Amniotic epithelial cell (primary cell): ENCODE data around the gene CA12.

Source experiments
- DNase-seq: peaks from one replicate; pipeline ENCODE4 v3.0.0-alpha.2; 2010; ENCODE audit warnings: low read depth

CA12 gene

DNA sequence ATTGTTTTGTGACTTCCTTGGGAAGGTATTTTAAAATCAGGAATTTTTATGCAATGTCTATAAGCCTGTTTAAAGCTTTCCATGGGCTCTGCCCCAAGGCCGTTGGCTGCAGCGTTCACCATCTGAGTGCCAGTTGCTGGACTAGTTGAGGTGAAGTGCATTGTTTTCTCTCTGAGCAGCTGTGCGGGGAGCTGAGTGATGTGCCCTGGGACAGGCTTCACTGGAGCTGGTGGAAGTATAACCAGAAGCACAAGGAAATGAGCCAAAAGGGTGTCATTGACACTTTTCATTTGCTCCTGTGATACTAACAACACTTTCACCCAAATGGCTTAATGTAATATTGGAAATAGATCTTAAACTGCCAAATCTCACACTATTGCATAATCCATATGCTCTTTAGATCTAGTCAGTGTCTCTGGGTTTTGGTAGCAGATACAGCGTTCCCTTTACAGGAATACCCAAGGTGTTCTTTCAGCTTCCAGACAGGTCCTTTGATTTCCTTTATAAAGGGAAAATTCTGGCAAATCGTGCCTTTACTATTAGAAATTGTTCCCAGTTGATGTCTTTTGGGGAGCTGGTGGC is 75.1 kb downstream of the CA12 start:
- no peak for DNase-seq

DNA sequence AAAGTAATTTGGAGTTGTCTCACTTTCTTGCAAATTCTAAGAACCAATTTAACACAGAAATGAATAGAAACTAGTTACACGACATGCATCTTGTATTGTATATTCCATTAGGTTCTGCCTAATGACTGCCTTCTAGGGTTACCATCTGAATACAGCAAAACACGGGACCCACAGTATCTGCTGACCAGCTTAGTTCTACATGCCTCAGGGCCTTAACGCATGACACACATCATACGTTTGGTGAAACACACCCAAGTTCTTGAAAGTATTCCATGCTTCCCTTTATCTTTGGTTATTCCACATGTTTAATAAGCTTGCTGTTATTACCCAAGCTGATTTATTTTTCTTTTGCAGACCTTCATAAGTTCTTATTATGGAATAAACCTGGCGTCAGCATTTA is 76.4 kb downstream of the CA12 start:
- no peak for DNase-seq

DNA sequence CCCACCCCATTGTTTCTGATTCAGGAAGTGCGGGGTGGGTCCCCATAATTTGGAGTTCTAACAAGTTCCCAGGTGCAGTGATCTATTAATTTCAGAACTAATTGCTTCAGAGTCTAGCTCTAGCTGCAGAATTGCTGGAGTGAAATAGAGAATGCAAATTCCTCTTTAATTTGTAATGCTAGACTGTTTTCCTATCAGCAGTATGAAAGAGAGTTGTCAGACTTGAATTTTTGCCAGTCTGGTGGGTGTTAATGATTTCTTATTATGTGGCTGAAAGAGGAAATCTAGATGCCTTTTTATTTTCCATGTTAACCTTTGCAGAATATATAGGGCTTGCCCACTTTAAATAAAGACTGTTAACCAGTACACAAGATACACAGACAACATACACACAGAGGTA is 80.6 kb downstream of the CA12 start:
- DNase-seq, result no peak

DNA sequence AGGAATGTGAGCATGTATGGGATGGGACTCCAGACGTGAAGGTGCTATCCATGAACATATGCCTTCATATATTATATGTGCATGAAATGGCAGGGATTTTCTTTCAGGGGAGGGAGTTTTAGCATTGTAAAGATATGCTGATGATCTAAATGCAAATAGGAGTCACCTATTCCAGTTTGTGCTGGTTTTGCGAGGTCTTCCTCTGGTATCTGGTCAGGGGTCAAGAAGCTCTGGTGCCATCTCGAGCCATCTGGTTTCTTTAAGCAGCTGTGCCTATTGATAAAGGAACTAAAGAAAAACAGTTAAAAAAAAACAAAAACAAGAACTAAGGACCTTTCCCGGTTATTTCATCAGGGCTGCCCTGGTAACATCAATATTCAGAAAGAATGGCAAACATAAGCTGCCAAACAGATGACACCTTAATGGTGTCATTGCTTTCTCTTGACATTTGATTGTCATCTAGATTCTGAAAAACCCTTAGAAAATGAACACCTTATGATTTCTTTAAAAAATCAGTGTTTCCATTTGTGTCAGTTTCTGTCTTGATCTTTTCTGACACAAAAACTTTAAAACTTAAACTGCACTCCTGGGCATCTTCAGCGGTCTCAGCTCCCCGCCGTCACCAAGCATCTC is 81.6 kb downstream of the CA12 start:
- no peak for DNase-seq

DNA sequence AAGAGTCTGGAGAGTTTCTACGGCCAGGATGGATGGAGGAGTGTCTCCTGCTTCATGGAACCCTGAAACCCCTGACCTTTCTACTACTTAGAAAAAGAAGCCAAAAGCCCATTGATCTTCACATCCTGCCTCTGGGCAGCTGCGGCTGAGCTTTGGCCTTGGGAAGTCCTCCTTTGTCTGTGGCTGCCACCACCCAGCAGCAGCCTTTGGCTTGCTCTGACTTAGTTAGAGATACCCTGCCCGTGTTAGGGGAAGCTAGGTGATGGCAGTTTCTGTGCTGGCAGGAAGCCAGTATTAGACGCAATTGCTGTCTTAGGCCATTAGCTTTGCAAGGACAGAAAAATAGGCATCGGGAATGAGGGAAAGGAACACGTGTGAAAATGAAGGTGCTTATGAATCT is 85.5 kb downstream of the CA12 start:
- DNase-seq, result no peak

DNA sequence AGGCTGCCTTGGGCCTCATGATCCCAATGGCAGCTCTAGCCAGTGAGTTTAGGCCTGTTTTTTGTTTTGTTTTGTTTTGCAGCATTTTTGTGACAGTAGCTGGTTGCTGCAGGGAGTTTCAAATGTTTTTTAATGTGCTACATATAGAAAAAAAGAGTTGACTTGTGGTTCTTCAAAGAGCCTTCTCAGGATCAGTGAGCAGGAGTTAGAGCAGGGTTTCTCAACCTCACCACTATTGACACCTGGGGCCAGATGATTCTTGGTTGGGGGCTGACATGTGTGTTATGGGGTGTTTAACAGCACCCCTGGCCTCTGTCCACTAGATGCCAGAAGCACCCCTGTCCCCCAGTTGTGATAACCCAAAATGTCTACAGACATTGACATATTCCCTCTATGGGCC is 86.3 kb downstream of the CA12 start:
- DNase-seq, result no peak

DNA sequence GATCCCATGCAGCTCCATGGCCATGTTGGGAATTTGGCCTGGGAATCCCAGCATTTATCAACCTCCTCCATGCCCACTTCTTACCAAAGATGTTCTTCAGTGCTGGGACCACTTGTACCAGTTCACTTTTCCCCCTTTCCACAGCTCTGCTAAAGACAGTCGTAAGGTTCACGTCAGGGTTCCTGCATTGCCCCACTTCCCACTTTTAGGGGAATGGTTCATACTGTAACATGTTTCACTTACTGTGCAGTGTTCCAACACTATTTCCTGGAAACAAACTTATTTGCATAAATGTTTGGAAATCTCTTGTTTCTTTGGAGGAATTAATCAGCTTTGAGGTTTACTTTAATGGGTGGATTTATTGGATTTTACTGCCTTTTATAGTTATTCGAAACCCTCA is 87.3 kb downstream of the CA12 start:
- DNase-seq, result no peak

DNA sequence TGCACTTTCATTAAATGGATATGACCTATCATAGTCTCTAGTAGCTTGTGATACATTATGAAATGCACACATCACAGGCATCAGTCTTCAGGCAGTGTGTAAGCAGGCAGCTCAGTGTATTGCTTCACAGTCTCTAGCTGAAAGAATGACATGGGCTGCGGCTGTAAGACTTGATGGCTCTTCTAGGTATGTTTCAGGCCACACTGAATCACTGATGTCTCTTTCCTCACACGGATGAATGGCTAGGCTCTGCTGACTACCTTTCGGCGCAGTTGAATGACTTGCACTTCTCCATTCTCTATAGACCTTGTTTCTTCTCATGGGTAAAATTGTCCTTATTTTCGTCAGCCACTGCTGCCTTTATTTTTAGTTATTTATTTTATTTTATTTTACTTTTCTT is 88.9 kb downstream of the CA12 start:
- peak; percentile 86 for DNase-seq

DNA sequence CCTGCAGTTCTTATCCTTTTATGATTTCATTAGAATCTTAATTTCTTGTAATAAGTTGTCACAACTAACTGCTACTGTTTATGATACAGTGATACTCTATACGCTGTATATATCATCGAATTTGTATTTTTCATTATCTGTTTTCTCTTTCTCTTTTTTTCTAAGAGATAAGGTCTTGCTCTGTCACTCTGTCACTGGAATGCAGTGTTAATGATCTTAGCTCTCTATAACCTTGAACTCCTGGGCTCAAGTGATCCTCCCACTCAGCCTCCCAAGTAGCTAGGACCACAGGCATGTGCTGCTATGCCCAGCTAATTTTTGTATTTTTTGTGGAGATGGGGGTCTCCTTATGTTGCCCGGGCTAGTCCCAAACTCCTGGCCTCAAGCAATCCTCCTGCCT is 89.4 kb downstream of the CA12 start:
- DNase-seq, result no peak

DNA sequence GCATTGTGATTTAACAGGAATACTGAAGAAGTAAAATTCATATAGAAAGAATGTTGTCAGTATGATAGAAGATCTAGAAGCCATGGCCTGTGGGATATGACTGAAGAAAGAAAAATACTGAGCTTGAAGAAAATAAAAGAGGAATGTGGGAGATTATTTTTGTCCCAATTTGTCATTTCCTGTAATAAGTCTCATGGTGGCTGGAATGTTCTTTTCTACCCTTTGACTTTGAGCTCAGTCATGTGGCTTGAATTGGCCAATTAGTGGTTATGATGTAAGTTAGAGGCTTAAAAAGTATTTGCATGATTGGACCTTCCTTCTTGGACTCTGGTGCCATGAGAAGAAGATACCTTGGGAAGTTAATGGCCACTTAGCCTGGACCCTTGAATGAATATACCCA is 90.1 kb downstream of the CA12 start:
- DNase-seq, result peak; percentile 70

DNA sequence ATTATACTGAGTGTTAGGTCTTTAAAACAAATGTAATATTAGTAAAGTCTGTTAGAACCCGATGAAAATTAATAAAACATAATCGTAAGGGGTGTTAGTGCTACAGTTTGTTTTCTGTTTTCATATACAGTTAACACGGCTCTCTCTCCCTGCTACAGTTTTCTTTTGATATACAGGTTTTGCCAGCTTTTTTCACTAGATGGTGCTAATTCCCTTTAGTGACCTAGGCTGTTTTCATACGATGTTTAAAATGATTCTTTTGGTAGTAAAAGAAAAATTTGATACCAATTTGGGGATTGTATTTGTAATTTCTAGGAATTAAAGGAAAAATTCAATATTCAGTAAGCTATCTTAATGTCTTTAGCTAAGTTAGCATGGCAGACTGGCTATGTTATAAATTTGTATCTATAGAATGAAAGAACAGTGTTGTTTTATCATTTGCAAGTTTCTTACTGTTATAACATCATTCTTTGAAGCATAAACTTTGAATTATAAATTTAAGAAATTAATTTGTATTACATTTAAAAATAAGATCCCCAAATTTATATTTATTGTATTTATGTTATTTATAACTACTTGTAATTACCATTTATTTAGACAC is 92.8 kb downstream of the CA12 start:
- DNase-seq, result peak; percentile 55

DNA sequence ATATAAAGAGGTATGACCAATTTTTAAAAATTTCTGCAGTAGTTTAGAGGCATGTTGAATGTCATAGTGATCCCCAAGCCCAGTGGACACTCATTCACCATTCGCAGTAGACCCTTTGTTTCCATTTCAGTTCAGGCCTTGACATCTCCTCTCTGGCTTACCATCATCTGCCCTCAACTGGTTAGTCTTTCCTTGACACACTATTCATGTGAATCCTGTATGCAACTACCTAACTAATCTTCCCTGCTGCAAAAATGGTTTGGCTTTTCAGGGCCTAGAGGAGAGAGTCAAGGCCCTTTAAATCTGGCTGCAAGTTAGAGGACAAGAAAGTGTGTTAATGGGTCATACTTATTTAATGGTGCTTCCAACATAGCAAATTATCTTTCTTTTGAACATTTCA is 93.3 kb downstream of the CA12 start:
- DNase-seq, result peak; percentile 9

DNA sequence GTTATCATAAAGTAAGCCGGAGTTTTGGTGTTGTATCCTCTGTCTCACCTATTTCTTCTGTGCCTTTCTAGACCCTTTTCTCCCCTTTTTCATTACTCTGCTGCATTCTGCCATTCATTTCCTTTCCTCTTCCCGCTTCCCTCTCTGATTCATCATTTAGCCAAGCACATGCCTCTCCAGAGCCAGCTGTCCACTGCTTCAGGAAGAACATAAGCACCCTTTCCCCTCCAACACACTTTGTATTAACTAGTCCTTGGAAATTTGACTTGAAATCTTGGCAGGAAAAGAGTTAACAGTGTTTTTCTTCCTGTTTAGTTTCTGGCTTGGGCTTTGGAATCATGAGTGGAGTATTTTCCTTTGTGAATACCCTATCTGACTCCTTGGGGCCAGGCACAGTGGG is 94.5 kb downstream of the CA12 start:
- DNase-seq, result peak; percentile 12

DNA sequence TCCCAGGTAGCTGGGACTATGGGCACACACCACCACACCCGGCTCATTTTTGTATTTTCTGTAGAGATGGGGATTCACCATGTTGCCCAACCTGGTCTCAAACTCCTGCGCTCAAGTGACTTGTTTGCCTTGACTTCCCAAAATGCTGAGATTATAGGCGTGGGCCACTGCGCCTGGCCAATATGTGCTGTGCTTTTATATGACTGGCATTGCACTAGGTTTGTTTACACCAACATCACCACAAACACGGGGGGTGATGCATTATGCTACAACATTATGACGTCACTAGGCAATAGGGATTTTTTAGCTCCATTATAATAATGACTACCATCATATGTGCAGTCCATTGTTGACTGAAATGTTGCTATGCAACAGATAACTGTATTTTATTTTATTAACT is 97.3 kb downstream of the CA12 start:
- DNase-seq, result no peak

DNA sequence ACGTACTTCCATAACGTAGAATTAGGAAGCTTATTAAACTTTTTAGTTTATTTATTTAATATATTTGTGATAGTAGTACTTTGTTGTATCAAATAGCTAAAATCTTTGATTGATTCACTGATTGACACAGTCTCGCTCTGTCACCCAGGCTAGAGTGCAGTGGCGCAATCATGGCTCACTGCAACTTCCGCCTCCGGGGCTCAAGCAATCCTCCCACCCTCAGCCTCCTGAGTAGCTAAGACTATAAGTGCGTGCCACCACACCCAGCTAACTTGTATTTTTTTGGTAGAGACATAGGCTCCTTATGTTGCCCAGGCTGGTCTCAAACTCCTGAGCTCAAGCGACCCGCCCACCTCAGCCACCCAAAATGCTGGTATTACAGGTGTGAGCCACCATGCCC is 98.5 kb downstream of the CA12 start:
- no peak for DNase-seq

DNA sequence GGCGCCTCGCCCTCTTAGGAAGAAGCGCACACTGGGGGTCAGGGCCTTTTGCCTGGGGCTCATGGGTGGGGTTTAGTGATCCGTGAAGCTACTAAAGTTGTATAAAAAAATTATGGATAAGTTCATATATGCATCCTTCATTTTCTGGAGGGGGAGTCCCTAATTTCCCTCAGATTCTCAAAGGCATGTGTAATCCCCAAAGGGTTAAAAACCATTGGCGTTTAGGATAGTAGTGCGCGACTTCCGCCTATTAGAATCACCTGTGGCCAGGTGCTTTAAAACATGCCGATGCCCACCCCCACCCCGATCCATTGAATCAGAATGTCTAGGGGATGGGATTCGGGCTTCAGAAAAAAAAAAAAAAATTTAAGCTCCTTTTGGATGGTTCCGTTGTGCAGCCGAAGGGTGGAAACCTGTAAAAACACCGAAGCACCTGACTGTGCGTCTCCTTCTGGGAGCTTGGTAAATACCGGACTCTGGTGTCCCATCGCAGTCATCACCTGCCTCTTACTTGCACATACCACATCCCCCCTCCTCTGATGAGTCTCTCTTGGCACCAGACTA is 103.7 kb downstream of the CA12 start:
- DNase-seq, result no peak

DNA sequence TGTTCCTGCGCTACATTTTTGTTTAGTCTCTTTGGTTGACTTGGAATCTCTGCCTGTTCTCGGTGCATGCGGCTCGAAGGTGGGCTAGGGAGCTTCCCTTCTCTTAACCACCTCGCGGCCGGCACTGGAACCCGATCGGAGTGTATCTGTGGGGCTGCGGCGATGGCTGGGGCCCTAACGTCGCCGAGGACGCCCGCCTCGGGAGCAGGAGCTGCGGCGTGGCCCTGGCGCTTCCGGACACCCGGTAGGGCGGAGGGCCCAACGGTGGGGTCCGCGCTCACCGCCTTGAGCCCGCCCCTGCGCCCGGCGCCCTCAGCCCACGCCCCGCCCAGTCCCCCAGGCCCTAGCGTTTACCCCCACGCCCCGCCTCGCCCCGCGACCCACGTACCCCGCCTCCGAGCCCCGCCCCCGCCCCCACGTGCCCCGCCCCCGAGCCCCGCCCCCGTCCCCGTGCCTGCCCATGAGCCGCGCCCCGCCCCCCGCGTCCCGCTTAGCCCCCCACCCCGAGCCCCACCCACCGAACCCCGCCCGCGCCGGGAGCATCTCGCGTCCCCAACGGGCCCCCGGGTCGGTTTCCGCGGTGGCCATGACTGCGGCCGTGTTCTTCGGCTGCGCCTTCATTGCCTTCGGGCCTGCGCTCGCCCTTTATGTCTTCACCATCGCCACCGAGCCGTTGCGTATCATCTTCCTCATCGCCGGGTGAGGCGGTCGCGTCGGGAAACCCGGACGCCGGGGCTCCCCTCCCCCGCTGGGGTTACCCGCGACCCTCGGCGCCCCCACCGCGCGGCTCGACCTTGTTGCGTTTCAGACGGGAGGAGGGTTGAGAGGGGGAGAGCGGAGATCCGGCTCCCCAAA is 104.4 kb downstream of the CA12 start, which contains the start of gene APH1B:
TSS of gene APH1B (plus strand) at position 568 of the 855 bp plus-strand sequence. CDS start at position 587, 19 bp downstream.
- DNase-seq, result peak; percentile 36

DNA sequence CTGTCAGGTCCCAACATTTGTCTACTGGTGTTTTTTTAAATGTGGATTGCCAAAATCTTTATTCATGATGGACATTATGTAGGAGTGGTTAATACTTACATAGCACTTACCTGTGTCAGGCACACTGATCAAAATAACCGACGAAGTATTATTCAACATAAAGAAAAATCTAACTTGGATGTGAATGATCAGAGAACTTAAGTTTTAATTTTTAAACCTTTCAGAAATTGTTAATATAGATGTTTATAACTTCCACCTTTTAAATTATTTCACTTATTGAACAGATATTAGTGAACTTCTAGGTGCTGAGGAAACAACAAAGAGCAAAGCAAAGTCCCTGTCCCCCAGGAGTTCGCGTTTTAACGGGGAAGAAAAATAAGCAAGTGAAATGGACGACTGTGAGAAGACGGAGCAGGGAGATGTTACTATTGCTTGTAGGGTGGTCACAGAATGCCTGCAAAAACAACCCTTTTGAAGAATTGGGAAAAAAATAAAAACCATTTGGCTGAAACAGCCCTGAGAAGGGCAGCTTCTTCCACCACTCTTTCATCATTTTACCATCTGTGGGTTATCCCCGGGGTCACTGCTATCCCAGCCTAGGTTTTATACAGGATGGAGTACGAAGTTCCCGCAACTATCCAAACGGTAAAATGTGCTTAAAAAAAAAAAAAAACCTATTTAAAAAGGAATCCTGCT is 105.2 kb downstream of the CA12 start:
- DNase-seq, result peak; percentile 38

DNA sequence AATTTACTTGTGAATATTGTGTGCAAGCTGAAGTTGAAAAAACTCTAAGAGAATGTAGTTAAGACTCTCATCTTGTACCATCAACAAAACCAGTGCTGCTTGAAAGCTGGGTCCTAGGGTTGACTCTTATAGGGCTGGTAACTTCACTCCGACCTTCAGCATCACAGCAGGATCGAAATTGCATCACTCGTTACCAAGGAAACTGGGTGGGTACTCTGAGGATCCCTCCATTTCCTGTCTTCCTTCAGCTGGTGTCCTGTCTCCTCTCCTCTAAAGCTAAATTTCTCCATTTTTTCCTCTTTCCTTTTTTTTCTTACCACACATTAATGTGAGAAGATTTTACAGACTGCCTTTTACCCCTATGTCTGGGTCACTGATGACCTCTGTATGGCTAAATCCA is 107.2 kb downstream of the CA12 start:
- DNase-seq, result no peak
